ENCODE results near the gene SLC48A1. TPM values are rescaled to one million over a fixed set of nuclear protein-coding genes. Genes with fewer than 3 reads are reported as not detected.
A peak's percentile ranks its signal among the peaks of the same experiment; 100 is the strongest.

The SLC48A1 gene
- total and polyA plus RNA-seq, 12 donors, result 12.6 to 31.9 (median 22.1) TPM

- intact Hi-C loops (cut with DNase I), result no loop called here
- H3K4me3 ChIP-seq, result no peak overlapping the region
- H3K27ac ChIP-seq, result peak overlapping the region in 5 of 10 donors; percentile 20 to 65 (median 25)
- WGBS, 2 donors, result 92% methylated on average over 10 of the region's 10 CpGs
- peak in 1 of 2 donors; percentile 9 for DNase-seq
- H3K4me1 ChIP-seq, result peaks cover 0 to 32% (median 3%) of the 10 kb centered on the region in 9 donors
- H3K27me3 ChIP-seq, result no peaks in the 10 kb centered on the region
- ATAC-seq, result no peak
- H3K36me3 ChIP-seq, result peaks cover 0 to 100% (median 87%) of the 10 kb centered on the region in 9 donors
- H3K9me3 ChIP-seq, result no peaks in the 10 kb centered on the region
- TF ChIP-seq, protein P1, sequence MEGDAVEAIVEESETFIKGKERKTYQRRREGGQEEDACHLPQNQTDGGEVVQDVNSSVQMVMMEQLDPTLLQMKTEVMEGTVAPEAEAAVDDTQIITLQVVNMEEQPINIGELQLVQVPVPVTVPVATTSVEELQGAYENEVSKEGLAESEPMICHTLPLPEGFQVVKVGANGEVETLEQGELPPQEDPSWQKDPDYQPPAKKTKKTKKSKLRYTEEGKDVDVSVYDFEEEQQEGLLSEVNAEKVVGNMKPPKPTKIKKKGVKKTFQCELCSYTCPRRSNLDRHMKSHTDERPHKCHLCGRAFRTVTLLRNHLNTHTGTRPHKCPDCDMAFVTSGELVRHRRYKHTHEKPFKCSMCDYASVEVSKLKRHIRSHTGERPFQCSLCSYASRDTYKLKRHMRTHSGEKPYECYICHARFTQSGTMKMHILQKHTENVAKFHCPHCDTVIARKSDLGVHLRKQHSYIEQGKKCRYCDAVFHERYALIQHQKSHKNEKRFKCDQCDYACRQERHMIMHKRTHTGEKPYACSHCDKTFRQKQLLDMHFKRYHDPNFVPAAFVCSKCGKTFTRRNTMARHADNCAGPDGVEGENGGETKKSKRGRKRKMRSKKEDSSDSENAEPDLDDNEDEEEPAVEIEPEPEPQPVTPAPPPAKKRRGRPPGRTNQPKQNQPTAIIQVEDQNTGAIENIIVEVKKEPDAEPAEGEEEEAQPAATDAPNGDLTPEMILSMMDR (IDR thresholded peaks at IDR 0.05), result no peak
Measured at GRCh38 chr12:47786662-47787280, 13.7 kb downstream of the SLC48A1 start.

DNA sequence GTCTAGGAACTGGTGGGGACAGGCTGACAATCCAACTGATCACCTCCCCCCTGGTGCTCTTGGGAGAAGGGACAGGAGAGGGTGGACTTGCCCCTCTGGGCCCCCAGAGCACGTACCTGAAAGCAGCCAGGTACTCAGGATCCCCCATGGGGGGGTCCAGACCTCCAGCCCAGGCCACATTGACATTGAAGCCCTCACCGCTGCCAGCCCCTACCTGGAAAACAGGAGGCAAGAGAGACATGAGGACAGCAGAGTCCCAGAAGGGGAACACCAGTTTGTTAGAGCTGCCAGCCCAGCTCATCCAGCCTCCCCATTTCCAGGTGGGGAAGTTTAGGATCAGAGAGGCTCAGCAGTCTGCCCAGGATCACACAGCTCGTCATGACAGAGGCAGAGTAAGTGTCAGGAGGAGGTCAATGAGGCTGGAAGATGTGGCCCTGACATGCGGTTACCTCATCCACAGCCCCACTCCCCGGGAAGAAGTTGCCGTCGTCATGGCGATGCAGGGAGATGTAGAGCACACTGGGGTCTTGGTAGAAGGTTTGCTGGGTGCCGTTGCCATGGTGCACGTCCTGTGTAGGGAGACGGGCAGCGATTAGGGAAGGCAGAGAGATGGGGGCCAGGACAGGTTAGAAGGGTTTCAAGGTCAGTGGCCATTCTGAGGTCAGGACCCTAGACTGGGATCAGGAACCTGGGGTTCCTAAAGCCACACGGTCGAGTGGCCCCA lies 14.7 kb downstream of the SLC48A1 start:
- H3K27me3 ChIP-seq, result no peaks in the 10 kb centered on the region
- no peak overlapping the region for H3K4me3 ChIP-seq
- peaks cover 0 to 28% (median 3%) of the 10 kb centered on the region in 9 donors for H3K4me1 ChIP-seq
- H3K9me3 ChIP-seq, result no peaks in the 10 kb centered on the region
- ATAC-seq (no peak), DNase-seq (peak in 1 of 2 donors; percentile 3)
- H3K27ac ChIP-seq, result no peak overlapping the region
- peaks cover 0 to 100% (median 86%) of the 10 kb centered on the region in 9 donors for H3K36me3 ChIP-seq
- intact Hi-C loops (cut with DNase I), result no loop called here
- 80 to 81% methylated on average over 14 of the region's 14 CpGs for WGBS, 2 donors
- TF ChIP-seq, protein P1 (IDR thresholded peaks at IDR 0.05), result no peak

DNA sequence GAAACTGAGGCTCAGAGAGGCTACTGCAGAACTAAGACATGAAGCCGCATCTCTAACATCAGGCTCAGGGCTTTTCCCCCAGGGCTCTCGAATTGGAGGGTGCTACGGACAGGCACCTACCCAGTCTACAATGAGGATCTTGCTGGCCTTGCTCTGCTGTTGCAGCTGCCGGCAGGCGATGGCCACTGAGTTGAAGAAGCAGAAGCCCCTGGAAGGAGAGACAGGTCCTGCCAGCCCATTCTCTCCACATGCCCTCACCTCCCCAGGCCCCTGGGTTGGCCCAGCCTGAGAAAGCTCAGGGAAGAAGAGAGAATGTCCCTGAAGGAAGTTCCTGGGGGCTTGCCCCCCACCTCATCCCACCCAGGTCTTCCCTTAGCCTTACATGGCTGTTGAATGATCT lies 16.1 kb downstream of the SLC48A1 start:
- 92 to 94% methylated on average over 5 of the region's 5 CpGs for WGBS, 2 donors
- no peaks in the 10 kb centered on the region for H3K9me3 ChIP-seq
- H3K4me1 ChIP-seq, result peaks cover 0 to 27% (median 3%) of the 10 kb centered on the region in 9 donors
- TF ChIP-seq, protein P1 (IDR thresholded peaks at IDR 0.05), result no peak
- DNase-seq, result peak in 1 of 2 donors; percentile 6
- intact Hi-C loops (cut with DNase I), result no loop called here
- no peaks in the 10 kb centered on the region for H3K27me3 ChIP-seq
- H3K36me3 ChIP-seq, result peaks cover 0 to 100% (median 96%) of the 10 kb centered on the region in 9 donors
- no peak overlapping the region for H3K27ac ChIP-seq
- ATAC-seq, result no peak
- H3K4me3 ChIP-seq, result no peak overlapping the region

DNA sequence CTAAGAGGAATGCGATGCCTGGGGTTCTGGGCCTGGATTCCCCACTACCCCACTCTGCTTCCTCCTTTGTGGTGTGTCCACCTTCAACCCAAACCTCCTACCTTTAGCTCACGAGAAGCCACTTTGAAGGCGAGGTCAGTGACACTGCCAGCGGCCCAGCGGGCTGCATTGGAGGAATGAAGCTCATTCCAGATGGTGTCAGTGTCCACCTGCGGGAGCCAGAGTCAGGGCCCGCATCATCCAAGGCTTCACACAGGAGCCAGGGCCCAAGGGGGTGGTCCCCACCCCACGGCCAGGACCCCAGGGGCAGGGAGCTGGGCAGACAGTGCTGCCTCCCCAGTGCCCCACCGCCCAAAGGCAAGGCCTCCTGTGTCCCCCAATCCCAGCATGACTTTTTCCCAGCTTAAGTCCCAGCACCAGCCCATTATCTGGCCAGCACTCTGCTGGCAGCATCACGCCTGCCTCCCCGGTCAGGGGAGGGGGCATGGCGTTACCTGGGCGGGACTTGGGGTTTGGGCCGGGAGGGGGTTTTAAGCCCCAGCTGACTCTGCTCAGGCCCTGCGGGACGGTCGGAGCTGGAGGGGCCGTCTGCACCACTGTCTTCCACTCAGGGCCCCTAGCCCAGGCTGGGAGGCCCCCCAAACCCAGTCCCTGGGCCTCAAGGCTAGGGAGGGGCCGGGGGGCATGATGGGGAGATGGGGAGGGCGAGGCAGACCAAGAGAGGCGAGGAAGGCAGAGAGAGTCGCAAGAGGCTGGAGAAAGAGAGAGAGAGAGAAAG lies 16.9 kb downstream of the SLC48A1 start:
- intact Hi-C loops (cut with DNase I), result no loop called here
- no peak for ATAC-seq
- WGBS, 2 donors, result 91 to 92% methylated on average over 22 of the region's 22 CpGs
- H3K27ac ChIP-seq, result no peak overlapping the region
- H3K4me1 ChIP-seq, result peaks cover 0 to 20% (median 3%) of the 10 kb centered on the region in 9 donors
- TF ChIP-seq, protein P1 (IDR thresholded peaks at IDR 0.05), result no peak
- H3K9me3 ChIP-seq, result no peaks in the 10 kb centered on the region
- peak in 1 of 2 donors; percentile 8 for DNase-seq
- peaks cover 0 to 100% (median 96%) of the 10 kb centered on the region in 9 donors for H3K36me3 ChIP-seq
- no peaks in the 10 kb centered on the region for H3K27me3 ChIP-seq
- no peak overlapping the region for H3K4me3 ChIP-seq

Measured in heart right ventricle (tissue), 16 donors.